CD4-positive, CD25-positive, alpha-beta regulatory T cell (primary cell): ENCODE measurements around the gene NTRK3. TPM values are rescaled to one million over a fixed set of nuclear protein-coding genes. Genes with fewer than 3 reads are reported as not detected.

Experiments
- ATAC-seq, 2 donors: fragments of 150-1000 bp; cut with Tn5 transposase; one replicate each; pipeline ENCODE4 v1.10.0; 2021; ENCODE audit warnings: low read depth in 2 of 2, moderate number of reproducible peaks in 2 of 2, moderate library complexity in 1 of 2
- DNase-seq, 3 donors: peaks; one replicate each; pipeline versions ENCODE4 v3.0.0 to v3.0.0-alpha.2; 2012 to 2022; ENCODE audit warnings: mixed read lengths in 1 of 3
- H3K27ac ChIP-seq: one replicate; pipeline ENCODE4 v1.7.0; 2013; ENCODE audit warnings: mild to moderate bottlenecking, low read length; ENCODE audit not compliant: insufficient read depth, poor library complexity, severe bottlenecking
- H3K27me3 ChIP-seq: one replicate; pipeline ENCODE4 v1.7.0; 2013; ENCODE audit warnings: low read length; ENCODE audit not compliant: control insufficient read depth, insufficient read depth
- H3K36me3 ChIP-seq: one replicate; pipeline ENCODE4 v1.7.0; 2013; ENCODE audit warnings: mild to moderate bottlenecking, low read length, moderate library complexity; ENCODE audit not compliant: control insufficient read depth, insufficient read depth
- H3K4me1 ChIP-seq: 2 replicates; pipeline ENCODE4 v1.7.0; 2013; ENCODE audit warnings: mild to moderate bottlenecking, low read length; ENCODE audit not compliant: insufficient read depth, control insufficient read depth, poor library complexity, severe bottlenecking
- H3K4me3 ChIP-seq: one replicate; pipeline ENCODE4 v1.7.0; 2013; ENCODE audit warnings: low read depth, mild to moderate bottlenecking, low read length, moderate library complexity
- H3K9me3 ChIP-seq, 2 experiments: 1 replicate in 1 of 2; 2 replicates in 1 of 2; pipeline ENCODE4 v1.7.0; 2013; ENCODE audit warnings: low read length in 2 of 2, mild to moderate bottlenecking in 1 of 2, moderate library complexity in 1 of 2; ENCODE audit not compliant: control insufficient read depth in 2 of 2
- H3K27ac Mint-ChIP-seq, 3 donors: one replicate each; pipeline ENCODE4 v1.8.0; 2020 to 2022; ENCODE audit warnings: mild to moderate bottlenecking in 3 of 3, mixed read lengths in 3 of 3, moderate library complexity in 2 of 3
- H3K27me3 Mint-ChIP-seq: one replicate; pipeline ENCODE4 v1.8.0; 2022; ENCODE audit warnings: mild to moderate bottlenecking, mixed read lengths
- H3K36me3 Mint-ChIP-seq: one replicate; pipeline ENCODE4 v1.8.0; 2020; ENCODE audit warnings: mixed read lengths
- H3K4me1 Mint-ChIP-seq, 4 donors: one replicate each; pipeline ENCODE4 v1.8.0; 2020 to 2022; ENCODE audit warnings: mixed read lengths in 4 of 4, mild to moderate bottlenecking in 1 of 4
- H3K4me3 Mint-ChIP-seq, 4 donors: one replicate each; pipeline ENCODE4 v1.8.0; 2020 to 2022; ENCODE audit warnings: mild to moderate bottlenecking in 4 of 4, mixed read lengths in 4 of 4, moderate library complexity in 3 of 4
- H3K9me3 Mint-ChIP-seq, 7 donors: one replicate each; pipeline ENCODE4 v1.8.0; 2020 to 2022; ENCODE audit warnings: mixed read lengths in 7 of 7, mild to moderate bottlenecking in 3 of 7, moderate library complexity in 2 of 7
- polyA plus RNA-seq, 4 donors: library from polyadenylated mRNA; unstranded; fragments of 300-500 nt; fragmentation: Illumina TruSeq; gene quantifications; one replicate each; pipeline ENCODE4 v1.2.3, GENCODE V29; 2021
- total RNA-seq: library from RNA; stranded (reverse); gene quantifications from one replicate; pipeline ENCODE4 v1.2.3, GENCODE V29; 2022

NTRK3 gene
- total and polyA plus RNA-seq, 5 donors from 2014 or later: not detected

GRCh38 chr15:88012233-88012632 is 244.3 kb downstream of the NTRK3 start:
- no peaks in the 10 kb centered on the region for H3K4me1 Mint-ChIP-seq
- DNase-seq: no peak

GRCh38 chr15:88011533-88011932 is 245.0 kb downstream of the NTRK3 start:
- Mint-ChIP-seq H3K36me3 (no peaks in the 10 kb centered on the region), H3K4me3 (no peak overlapping the region), H3K9me3 (peaks cover 0 to 2% (median 0%) of the 10 kb centered on the region in 7 donors), H3K4me1 (no peaks in the 10 kb centered on the region), H3K27ac (no peak overlapping the region), H3K27me3 (no peaks in the 10 kb centered on the region)
- Histone ChIP-seq H3K27ac (no peak overlapping the region), H3K4me1 (no peaks in the 10 kb centered on the region), H3K4me3 (no peak overlapping the region), H3K36me3 (no peaks in the 10 kb centered on the region), H3K9me3 (no peaks in the 10 kb centered on the region), H3K27me3 (no peaks in the 10 kb centered on the region)
- ATAC-seq: no peak
- no peak for DNase-seq

More at GRCh38 chr15:88012233-88012632, 244.3 kb downstream of the NTRK3 start:
- Histone ChIP-seq H3K4me3 (no peak overlapping the region), H3K27ac (no peak overlapping the region), H3K36me3 (no peaks in the 10 kb centered on the region), H3K4me1 (no peaks in the 10 kb centered on the region), H3K27me3 (no peaks in the 10 kb centered on the region), H3K9me3 (no peaks in the 10 kb centered on the region)
- H3K4me3 Mint-ChIP-seq: no peak overlapping the region
- H3K9me3 Mint-ChIP-seq: peaks cover 0 to 2% (median 0%) of the 10 kb centered on the region in 7 donors
- no peak overlapping the region for H3K27ac Mint-ChIP-seq
- no peaks in the 10 kb centered on the region for H3K27me3 Mint-ChIP-seq
- H3K36me3 Mint-ChIP-seq: no peaks in the 10 kb centered on the region
- ATAC-seq: no peak

GRCh38 chr15:88006146-88006545 is 250.4 kb downstream of the NTRK3 start:
- no peak overlapping the region for H3K4me3 Mint-ChIP-seq
- peaks cover 0 to 6% (median 0%) of the 10 kb centered on the region in 7 donors for H3K9me3 Mint-ChIP-seq
- H3K27me3 Mint-ChIP-seq: peaks cover 4% of the 10 kb centered on the region
- H3K27ac Mint-ChIP-seq: no peak overlapping the region
- no peaks in the 10 kb centered on the region for H3K27me3 ChIP-seq
- H3K27ac ChIP-seq: no peak overlapping the region
- H3K9me3 ChIP-seq: no peaks in the 10 kb centered on the region
- no peak for DNase-seq
- no peaks in the 10 kb centered on the region for H3K36me3 Mint-ChIP-seq
- no peak for ATAC-seq
- no peaks in the 10 kb centered on the region for H3K36me3 ChIP-seq
- no peaks in the 10 kb centered on the region for H3K4me1 Mint-ChIP-seq
- no peaks in the 10 kb centered on the region for H3K4me1 ChIP-seq
- H3K4me3 ChIP-seq: no peak overlapping the region

- no peaks in the 10 kb centered on the region for H3K4me1 ChIP-seq
- no peak for DNase-seq
- H3K9me3 Mint-ChIP-seq: peaks cover 0 to 7% (median 0%) of the 10 kb centered on the region in 7 donors
- H3K4me1 Mint-ChIP-seq: no peaks in the 10 kb centered on the region
- no peaks in the 10 kb centered on the region for H3K36me3 ChIP-seq
- H3K4me3 Mint-ChIP-seq: no peak overlapping the region
- no peak overlapping the region for H3K4me3 ChIP-seq
- H3K27ac ChIP-seq: no peak overlapping the region
- peaks cover 4% of the 10 kb centered on the region for H3K27me3 Mint-ChIP-seq
- no peaks in the 10 kb centered on the region for H3K36me3 Mint-ChIP-seq
- no peak overlapping the region for H3K27ac Mint-ChIP-seq
- H3K27me3 ChIP-seq: no peaks in the 10 kb centered on the region
- no peaks in the 10 kb centered on the region for H3K9me3 ChIP-seq
- no peak for ATAC-seq
These were observed 252.1 kb downstream of the NTRK3 start for GRCh38 chr15:88004399-88004798.

GRCh38 chr15:88003541-88004327 is 252.8 kb downstream of the NTRK3 start:
- H3K27ac ChIP-seq: no peak overlapping the region
- no peaks in the 10 kb centered on the region for H3K9me3 ChIP-seq
- no peak overlapping the region for H3K27ac Mint-ChIP-seq
- H3K4me3 ChIP-seq: no peak overlapping the region
- no peak for DNase-seq
- H3K36me3 ChIP-seq: no peaks in the 10 kb centered on the region
- H3K27me3 Mint-ChIP-seq: peaks cover 4% of the 10 kb centered on the region
- no peaks in the 10 kb centered on the region for H3K27me3 ChIP-seq
- H3K4me1 ChIP-seq: no peaks in the 10 kb centered on the region
- H3K4me1 Mint-ChIP-seq: no peaks in the 10 kb centered on the region
- H3K36me3 Mint-ChIP-seq: no peaks in the 10 kb centered on the region
- H3K4me3 Mint-ChIP-seq: no peak overlapping the region
- H3K9me3 Mint-ChIP-seq: peaks cover 0 to 7% (median 0%) of the 10 kb centered on the region in 7 donors
- no peak for ATAC-seq

GRCh38 chr15:88002706-88003105 is 253.8 kb downstream of the NTRK3 start:
- H3K4me3 ChIP-seq: no peak overlapping the region
- DNase-seq: no peak
- H3K4me1 ChIP-seq: no peaks in the 10 kb centered on the region
- H3K36me3 Mint-ChIP-seq: no peaks in the 10 kb centered on the region
- peaks cover 0 to 7% (median 0%) of the 10 kb centered on the region in 7 donors for H3K9me3 Mint-ChIP-seq
- H3K4me1 Mint-ChIP-seq: no peaks in the 10 kb centered on the region
- no peaks in the 10 kb centered on the region for H3K9me3 ChIP-seq
- H3K27me3 Mint-ChIP-seq: peaks cover 4% of the 10 kb centered on the region
- H3K36me3 ChIP-seq: no peaks in the 10 kb centered on the region
- H3K27me3 ChIP-seq: no peaks in the 10 kb centered on the region
- no peak overlapping the region for H3K4me3 Mint-ChIP-seq
- H3K27ac ChIP-seq: no peak overlapping the region
- no peak overlapping the region for H3K27ac Mint-ChIP-seq
- ATAC-seq: no peak

- H3K27ac Mint-ChIP-seq: no peak overlapping the region
- no peaks in the 10 kb centered on the region for H3K4me1 Mint-ChIP-seq
- H3K27me3 Mint-ChIP-seq: no peaks in the 10 kb centered on the region
- H3K4me3 Mint-ChIP-seq: no peak overlapping the region
- H3K36me3 Mint-ChIP-seq: no peaks in the 10 kb centered on the region
- peaks cover 0 to 5% (median 0%) of the 10 kb centered on the region in 7 donors for H3K9me3 Mint-ChIP-seq
- DNase-seq (no peak), ATAC-seq (no peak)
- Histone ChIP-seq H3K9me3 (no peaks in the 10 kb centered on the region), H3K27ac (no peak overlapping the region), H3K27me3 (no peaks in the 10 kb centered on the region), H3K4me1 (no peaks in the 10 kb centered on the region), H3K36me3 (no peaks in the 10 kb centered on the region), H3K4me3 (no peak overlapping the region)
These were observed 257.9 kb downstream of the NTRK3 start for GRCh38 chr15:87998630-87999029.

- no peaks in the 10 kb centered on the region for H3K4me1 Mint-ChIP-seq
- ATAC-seq (no peak), DNase-seq (no peak)
- H3K27ac Mint-ChIP-seq: no peak overlapping the region
- H3K4me1 ChIP-seq: no peaks in the 10 kb centered on the region
- no peak overlapping the region for H3K27ac ChIP-seq
- no peaks in the 10 kb centered on the region for H3K36me3 ChIP-seq
- no peak overlapping the region for H3K4me3 ChIP-seq
- no peaks in the 10 kb centered on the region for H3K27me3 Mint-ChIP-seq
- no peak overlapping the region for H3K4me3 Mint-ChIP-seq
- no peaks in the 10 kb centered on the region for H3K36me3 Mint-ChIP-seq
- H3K9me3 ChIP-seq: no peaks in the 10 kb centered on the region
- H3K27me3 ChIP-seq: peaks cover 2% of the 10 kb centered on the region
- H3K9me3 Mint-ChIP-seq: peaks cover 0 to 1% (median 0%) of the 10 kb centered on the region in 7 donors
These were observed 269.8 kb downstream of the NTRK3 start for GRCh38 chr15:87986776-87987175.
